ENCODE data around the gene B3GALT2.

B3GALT2 gene

GRCh38 chr1:193176788-193177187 lies 9.6 kb downstream of the B3GALT2 start:
- ATAC-seq (ENCODE audit: low read depth) (no peak), DNase-seq (ENCODE audit: low spot score) (no peak)
- Histone ChIP-seq H3K4me3 (ENCODE audit: severe bottlenecking) (no peak overlapping the region), H3K27me3 (ENCODE audit: insufficient read depth, poor library complexity, severe bottlenecking) (no peaks in the 10 kb centered on the region), H3K4me1 (ENCODE audit: insufficient read depth, poor library complexity, severe bottlenecking) (no peaks in the 10 kb centered on the region), H3K36me3 (ENCODE audit: low read depth) (no peaks in the 10 kb centered on the region), H3K27ac (ENCODE audit: poor library complexity, severe bottlenecking) (no peak overlapping the region), H3K9me3 (ENCODE audit: severe bottlenecking) (no peaks in the 10 kb centered on the region)
- TF ChIP-seq CTCF (IDR thresholded peaks at IDR 0.05; ENCODE audit: poor library complexity, severe bottlenecking), result no peak

- ATAC-seq (ENCODE audit: low read depth), result no peak
- Histone ChIP-seq H3K9me3 (ENCODE audit: severe bottlenecking) (no peaks in the 10 kb centered on the region), H3K27me3 (ENCODE audit: insufficient read depth, poor library complexity, severe bottlenecking) (no peaks in the 10 kb centered on the region), H3K27ac (ENCODE audit: poor library complexity, severe bottlenecking) (no peak overlapping the region), H3K4me3 (ENCODE audit: severe bottlenecking) (no peak overlapping the region), H3K4me1 (ENCODE audit: insufficient read depth, poor library complexity, severe bottlenecking) (no peaks in the 10 kb centered on the region), H3K36me3 (ENCODE audit: low read depth) (no peaks in the 10 kb centered on the region)
- no peak for DNase-seq (ENCODE audit: low spot score)
- no peak for TF ChIP-seq CTCF (IDR thresholded peaks at IDR 0.05; ENCODE audit: poor library complexity, severe bottlenecking)
Measured at GRCh38 chr1:193176113-193176512, 10.3 kb downstream of the B3GALT2 start.

DNA sequence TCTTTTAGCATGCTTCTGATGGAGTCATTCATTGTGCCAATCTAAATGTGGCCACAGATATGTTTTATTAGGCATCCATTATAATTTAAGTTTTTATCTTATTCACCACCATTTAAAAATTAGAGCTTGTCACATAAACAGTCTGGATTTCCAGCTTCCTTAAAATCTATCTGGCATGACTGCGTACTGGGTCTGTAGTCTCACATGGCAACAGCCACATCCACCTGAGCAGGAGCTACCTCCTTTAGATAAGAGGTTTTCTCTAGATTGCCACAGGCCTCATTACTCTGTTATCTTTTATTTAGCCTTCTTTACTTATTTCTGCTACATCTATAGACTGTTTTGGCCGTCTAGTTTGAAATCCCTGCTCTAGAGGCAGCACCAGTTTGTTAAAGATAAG lies 29.1 kb downstream of the B3GALT2 start:
- no peak for DNase-seq (ENCODE audit: low spot score)

GRCh38 chr1:193156822-193157142 lies 29.6 kb downstream of the B3GALT2 start:
- Histone ChIP-seq H3K9me3 (ENCODE audit: severe bottlenecking) (no peaks in the 10 kb centered on the region), H3K27me3 (ENCODE audit: insufficient read depth, poor library complexity, severe bottlenecking) (no peaks in the 10 kb centered on the region), H3K36me3 (ENCODE audit: low read depth) (peaks cover 65% of the 10 kb centered on the region), H3K27ac (ENCODE audit: poor library complexity, severe bottlenecking) (no peak overlapping the region), H3K4me3 (ENCODE audit: severe bottlenecking) (no peak overlapping the region), H3K4me1 (ENCODE audit: insufficient read depth, poor library complexity, severe bottlenecking) (peaks cover 5% of the 10 kb centered on the region)
- DNase-seq (ENCODE audit: low spot score) (no peak), ATAC-seq (ENCODE audit: low read depth) (no peak)
- no peak for TF ChIP-seq CTCF (IDR thresholded peaks at IDR 0.05; ENCODE audit: poor library complexity, severe bottlenecking)

More for the DNA sequence above, 29.1 kb downstream of the B3GALT2 start:
- Histone ChIP-seq H3K4me1 (ENCODE audit: insufficient read depth, poor library complexity, severe bottlenecking) (peaks cover 5% of the 10 kb centered on the region), H3K9me3 (ENCODE audit: severe bottlenecking) (no peaks in the 10 kb centered on the region), H3K36me3 (ENCODE audit: low read depth) (peaks cover 59% of the 10 kb centered on the region), H3K27me3 (ENCODE audit: insufficient read depth, poor library complexity, severe bottlenecking) (no peaks in the 10 kb centered on the region), H3K4me3 (ENCODE audit: severe bottlenecking) (no peak overlapping the region), H3K27ac (ENCODE audit: poor library complexity, severe bottlenecking) (no peak overlapping the region)
- ATAC-seq (ENCODE audit: low read depth), result no peak
- TF ChIP-seq CTCF (IDR thresholded peaks at IDR 0.05; ENCODE audit: poor library complexity, severe bottlenecking), result no peak

- H3K36me3 ChIP-seq (ENCODE audit: low read depth), result peaks cover 69% of the 10 kb centered on the region
- TF ChIP-seq CTCF (IDR thresholded peaks at IDR 0.05; ENCODE audit: poor library complexity, severe bottlenecking), result no peak
Measured at GRCh38 chr1:193156117-193156821, 30.1 kb downstream of the B3GALT2 start.

More at GRCh38 chr1:193156117-193156821, 30.1 kb downstream of the B3GALT2 start:
- no peaks in the 10 kb centered on the region for H3K9me3 ChIP-seq (ENCODE audit: severe bottlenecking)
- DNase-seq (ENCODE audit: low spot score) (no peak), ATAC-seq (ENCODE audit: low read depth) (no peak)
- no peak overlapping the region for H3K4me3 ChIP-seq (ENCODE audit: severe bottlenecking)
- H3K27ac ChIP-seq (ENCODE audit: poor library complexity, severe bottlenecking), result no peak overlapping the region
- no peaks in the 10 kb centered on the region for H3K27me3 ChIP-seq (ENCODE audit: insufficient read depth, poor library complexity, severe bottlenecking)
- H3K4me1 ChIP-seq (ENCODE audit: insufficient read depth, poor library complexity, severe bottlenecking), result peaks cover 5% of the 10 kb centered on the region
